BLaER1 (cell line): ENCODE data around the gene SSPN.

Experiments
- H3K27ac ChIP-seq: shearing (Covaris generic); formaldehyde crosslinking; 2 replicates; pipeline ENCODE4 v1.8.1; 2022
- H3K27me3 ChIP-seq: shearing (Covaris generic); formaldehyde crosslinking; 2 replicates; pipeline ENCODE4 v1.8.1; 2022
- H3K36me3 ChIP-seq: shearing (Covaris generic); formaldehyde crosslinking; 2 replicates; pipeline ENCODE4 v1.8.1; 2022
- H3K4me1 ChIP-seq: shearing (Covaris generic); formaldehyde crosslinking; 2 replicates; pipeline ENCODE4 v1.8.1; 2022
- H3K4me2 ChIP-seq: shearing (Covaris generic); formaldehyde crosslinking; 2 replicates; pipeline ENCODE4 v1.8.1; 2022
- H3K4me3 ChIP-seq: shearing (Covaris generic); formaldehyde crosslinking; 2 replicates; pipeline ENCODE4 v1.8.1; 2022
- H3K9ac ChIP-seq: shearing (Covaris generic); formaldehyde crosslinking; 2 replicates; pipeline ENCODE4 v1.8.1; 2022
- H3K9me3 ChIP-seq: shearing (Covaris generic); formaldehyde crosslinking; 2 replicates; pipeline ENCODE4 v1.8.1; 2022
- H4K20me1 ChIP-seq: shearing (Covaris generic); formaldehyde crosslinking; 2 replicates; pipeline ENCODE4 v1.8.1; 2022
- Cebpa-rat ChIP-seq: shearing (Covaris generic); IDR thresholded peaks from 2 replicates; pipeline ENCODE4 v1.8.1; 2022

Gene SSPN

DNA sequence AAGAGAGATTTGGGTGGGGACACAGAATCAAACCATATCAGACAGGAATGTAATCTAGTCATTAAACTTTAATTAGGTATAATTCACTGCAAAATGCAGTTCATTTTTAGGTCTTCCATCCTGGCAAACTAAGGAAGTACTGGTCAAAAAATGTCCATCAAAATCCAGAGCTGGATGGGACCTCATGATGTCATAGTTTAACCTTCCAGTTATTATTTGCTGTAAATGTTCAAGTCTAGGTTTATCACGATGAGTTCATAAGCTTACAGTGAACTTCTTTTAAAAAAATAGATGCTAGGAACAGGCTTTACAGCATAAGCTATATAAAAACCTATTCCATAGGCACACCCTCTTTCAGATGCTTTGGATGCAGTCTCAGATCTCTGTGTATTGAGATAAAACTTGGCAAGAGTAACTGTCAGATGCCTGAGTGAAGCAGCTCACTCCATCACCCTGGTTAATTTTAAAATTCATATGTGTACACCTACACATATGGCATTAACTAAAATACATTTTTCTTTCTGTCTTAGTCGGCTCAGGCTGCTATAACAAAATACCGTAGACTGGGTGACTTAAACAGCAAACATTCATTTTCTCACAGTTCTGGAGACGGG is 7.9 kb downstream of the SSPN start:
- no peak overlapping the region for H3K4me2 ChIP-seq
- no peaks in the 10 kb centered on the region for H4K20me1 ChIP-seq
- no peaks in the 10 kb centered on the region for H3K4me1 ChIP-seq
- TF ChIP-seq Cebpa-rat = no peak
- no peaks in the 10 kb centered on the region for H3K27me3 ChIP-seq
- H3K36me3 ChIP-seq = no peaks in the 10 kb centered on the region
- no peaks in the 10 kb centered on the region for H3K9me3 ChIP-seq
- no peak overlapping the region for H3K4me3 ChIP-seq
- no peak overlapping the region for H3K9ac ChIP-seq
- H3K27ac ChIP-seq = no peak overlapping the region

DNA sequence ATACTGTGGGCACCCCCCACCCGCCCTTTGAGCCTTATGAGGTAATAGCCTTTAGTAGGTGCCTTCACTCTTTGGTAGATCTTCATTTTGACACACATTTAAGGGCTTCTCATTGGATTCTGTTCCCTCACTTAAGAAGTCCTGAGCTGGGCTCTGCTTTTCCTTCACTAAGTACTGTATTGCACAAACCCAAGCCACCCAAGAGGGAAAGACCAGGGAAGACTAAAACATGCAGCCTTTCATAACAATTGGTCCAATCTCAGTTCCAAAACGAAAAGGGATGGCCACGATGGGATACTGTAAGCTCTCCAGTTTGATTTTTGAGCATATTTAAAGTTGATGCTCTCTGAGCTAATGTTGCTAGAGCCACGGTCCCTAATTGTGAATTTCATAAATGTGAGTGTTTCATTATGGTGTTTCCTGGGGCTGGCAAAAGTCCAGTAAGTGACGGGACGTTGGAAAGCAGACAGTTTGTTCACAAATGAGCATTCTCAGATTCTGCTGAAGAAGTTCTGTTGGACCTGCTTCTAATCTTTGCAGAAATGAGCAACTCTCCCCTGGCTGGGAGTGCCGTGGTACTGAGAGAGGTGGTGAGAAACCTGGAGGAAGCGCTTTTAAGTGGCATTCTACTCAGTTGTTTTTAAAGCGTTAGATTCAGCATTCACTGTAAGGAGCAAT is 9.4 kb downstream of the SSPN start:
- TF ChIP-seq Cebpa-rat = no peak
- H3K4me2 ChIP-seq = no peak overlapping the region

GRCh38 chr12:26205298-26205697 is 9.9 kb downstream of the SSPN start:
- Histone ChIP-seq H3K4me1 (no peaks in the 10 kb centered on the region), H3K4me2 (no peak overlapping the region), H3K36me3 (no peaks in the 10 kb centered on the region), H4K20me1 (no peaks in the 10 kb centered on the region), H3K4me3 (no peak overlapping the region), H3K27ac (no peak overlapping the region), H3K9me3 (no peaks in the 10 kb centered on the region), H3K9ac (no peak overlapping the region), H3K27me3 (no peaks in the 10 kb centered on the region)
- no peak for TF ChIP-seq Cebpa-rat

More for the DNA sequence above, 9.4 kb downstream of the SSPN start:
- Histone ChIP-seq H3K4me3 (no peak overlapping the region), H4K20me1 (no peaks in the 10 kb centered on the region), H3K36me3 (no peaks in the 10 kb centered on the region), H3K4me1 (no peaks in the 10 kb centered on the region), H3K27ac (no peak overlapping the region), H3K27me3 (no peaks in the 10 kb centered on the region), H3K9me3 (no peaks in the 10 kb centered on the region), H3K9ac (no peak overlapping the region)

GRCh38 chr12:26205941-26206340 is 10.6 kb downstream of the SSPN start:
- no peak overlapping the region for H3K27ac ChIP-seq
- no peak overlapping the region for H3K4me3 ChIP-seq
- no peaks in the 10 kb centered on the region for H3K9me3 ChIP-seq
- H3K27me3 ChIP-seq = no peaks in the 10 kb centered on the region
- no peaks in the 10 kb centered on the region for H3K4me1 ChIP-seq
- H3K36me3 ChIP-seq = no peaks in the 10 kb centered on the region
- TF ChIP-seq Cebpa-rat = no peak
- H3K4me2 ChIP-seq = no peak overlapping the region
- H3K9ac ChIP-seq = no peak overlapping the region
- H4K20me1 ChIP-seq = no peaks in the 10 kb centered on the region

GRCh38 chr12:26211331-26211730 is 16.0 kb downstream of the SSPN start:
- Histone ChIP-seq H4K20me1 (no peaks in the 10 kb centered on the region), H3K4me2 (no peak overlapping the region), H3K27me3 (no peaks in the 10 kb centered on the region), H3K9ac (no peak overlapping the region), H3K4me1 (no peaks in the 10 kb centered on the region), H3K4me3 (no peak overlapping the region), H3K36me3 (no peaks in the 10 kb centered on the region), H3K27ac (no peak overlapping the region), H3K9me3 (no peaks in the 10 kb centered on the region)
- TF ChIP-seq Cebpa-rat = no peak

- Histone ChIP-seq H3K27me3 (no peaks in the 10 kb centered on the region), H3K27ac (no peak overlapping the region), H3K9me3 (no peaks in the 10 kb centered on the region), H3K4me2 (no peak overlapping the region), H3K4me1 (no peaks in the 10 kb centered on the region), H3K9ac (no peak overlapping the region), H4K20me1 (no peaks in the 10 kb centered on the region), H3K36me3 (no peaks in the 10 kb centered on the region), H3K4me3 (no peak overlapping the region)
- no peak for TF ChIP-seq Cebpa-rat
Measured at GRCh38 chr12:26212396-26212795, 17.0 kb downstream of the SSPN start.

DNA sequence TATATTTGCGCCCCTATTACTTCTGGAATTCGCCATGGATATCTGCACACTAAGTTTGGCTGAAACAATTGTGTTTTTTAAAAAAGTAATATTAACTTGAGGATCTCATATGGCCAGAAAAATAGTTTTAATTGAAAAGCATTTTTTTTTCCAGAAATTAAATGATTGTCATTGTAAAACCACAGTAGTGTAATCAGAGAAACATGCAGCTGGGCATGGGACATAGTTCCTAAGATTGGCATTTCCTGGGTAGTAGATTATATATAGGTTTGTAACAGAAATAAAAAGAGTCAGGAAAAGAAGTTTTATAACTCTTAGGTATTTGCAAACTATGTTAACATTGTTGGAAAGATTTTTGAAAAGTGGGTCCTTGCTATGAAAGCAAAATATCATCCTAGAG is 17.6 kb downstream of the SSPN start:
- no peak overlapping the region for H3K27ac ChIP-seq
- H3K4me2 ChIP-seq = no peak overlapping the region
- H3K9ac ChIP-seq = no peak overlapping the region
- H3K36me3 ChIP-seq = no peaks in the 10 kb centered on the region
- no peak overlapping the region for H3K4me3 ChIP-seq
- H3K27me3 ChIP-seq = no peaks in the 10 kb centered on the region
- no peak for TF ChIP-seq Cebpa-rat
- no peaks in the 10 kb centered on the region for H3K4me1 ChIP-seq
- H3K9me3 ChIP-seq = no peaks in the 10 kb centered on the region
- no peaks in the 10 kb centered on the region for H4K20me1 ChIP-seq

- Histone ChIP-seq H3K36me3 (no peaks in the 10 kb centered on the region), H3K4me1 (no peaks in the 10 kb centered on the region), H4K20me1 (no peaks in the 10 kb centered on the region), H3K27ac (no peak overlapping the region), H3K9me3 (no peaks in the 10 kb centered on the region), H3K4me3 (no peak overlapping the region), H3K9ac (no peak overlapping the region), H3K27me3 (no peaks in the 10 kb centered on the region), H3K4me2 (no peak overlapping the region)
- no peak for TF ChIP-seq Cebpa-rat
Measured at GRCh38 chr12:26214121-26214520, 18.7 kb downstream of the SSPN start.

DNA sequence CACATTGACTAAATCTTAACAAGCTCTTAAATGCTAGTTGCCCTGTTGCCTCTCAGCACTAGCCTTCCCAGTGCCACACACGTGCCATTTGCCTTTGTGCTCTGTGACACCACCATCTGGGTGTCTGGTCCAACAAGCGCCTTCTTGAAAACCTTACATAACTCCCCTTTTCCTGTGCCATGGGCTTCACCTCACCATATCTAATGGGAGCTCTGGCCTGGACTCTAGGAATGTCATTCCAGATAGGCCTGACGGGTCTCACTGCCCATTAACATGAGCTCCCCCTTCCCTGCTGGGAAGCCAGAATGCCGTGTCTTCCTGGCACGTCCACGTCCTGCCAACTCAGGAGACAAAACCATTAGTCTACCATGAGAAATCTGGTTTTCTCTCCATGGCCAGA is 24.4 kb downstream of the SSPN start:
- Histone ChIP-seq H3K27me3 (no peaks in the 10 kb centered on the region), H3K36me3 (no peaks in the 10 kb centered on the region), H3K4me3 (no peak overlapping the region), H3K9me3 (no peaks in the 10 kb centered on the region), H3K27ac (no peak overlapping the region), H4K20me1 (no peaks in the 10 kb centered on the region), H3K4me2 (no peak overlapping the region), H3K9ac (no peak overlapping the region), H3K4me1 (no peaks in the 10 kb centered on the region)
- TF ChIP-seq Cebpa-rat = no peak

- H4K20me1 ChIP-seq = no peaks in the 10 kb centered on the region
Measured at GRCh38 chr12:26224657-26225056, 29.3 kb downstream of the SSPN start.

DNA sequence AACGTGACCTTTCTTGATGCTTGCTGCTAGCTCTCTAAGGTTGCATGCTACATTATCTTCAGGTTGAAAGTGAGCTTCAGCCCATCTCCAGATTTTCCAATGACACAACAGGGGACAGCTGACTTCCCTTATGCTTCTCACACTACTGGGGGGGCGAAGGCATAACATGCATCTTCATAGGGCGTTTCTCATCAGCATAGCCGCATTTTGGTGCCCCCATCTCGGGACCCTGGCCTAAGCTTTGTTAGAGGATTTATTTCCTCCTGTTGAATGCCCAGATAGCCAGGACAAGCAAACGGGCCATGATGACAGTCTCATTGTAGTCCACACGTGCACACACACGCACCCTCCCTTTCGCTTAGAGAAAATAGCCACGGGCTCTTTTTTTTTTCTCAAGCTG is 30.7 kb downstream of the SSPN start:
- no peak for TF ChIP-seq Cebpa-rat
- no peak overlapping the region for H3K4me3 ChIP-seq
- no peaks in the 10 kb centered on the region for H3K27me3 ChIP-seq
- H3K4me2 ChIP-seq = no peak overlapping the region
- H4K20me1 ChIP-seq = no peaks in the 10 kb centered on the region
- H3K27ac ChIP-seq = no peak overlapping the region
- H3K4me1 ChIP-seq = no peaks in the 10 kb centered on the region
- H3K9ac ChIP-seq = no peak overlapping the region
- H3K9me3 ChIP-seq = no peaks in the 10 kb centered on the region
- no peaks in the 10 kb centered on the region for H3K36me3 ChIP-seq

More at GRCh38 chr12:26224657-26225056, 29.3 kb downstream of the SSPN start:
- H3K4me1 ChIP-seq = no peaks in the 10 kb centered on the region
- no peak for TF ChIP-seq Cebpa-rat
- no peak overlapping the region for H3K27ac ChIP-seq
- H3K4me2 ChIP-seq = no peak overlapping the region
- H3K9me3 ChIP-seq = no peaks in the 10 kb centered on the region
- H3K4me3 ChIP-seq = no peak overlapping the region
- H3K9ac ChIP-seq = no peak overlapping the region
- no peaks in the 10 kb centered on the region for H3K27me3 ChIP-seq
- H3K36me3 ChIP-seq = no peaks in the 10 kb centered on the region
